ENCODE data around the gene SLC31A1. TPM values are rescaled to one million over a fixed set of nuclear protein-coding genes. Genes with fewer than 3 reads are reported as not detected.
"Not testable (repeated sequence)": the region's sequence is repeated elsewhere in the genome, so short reads cannot be mapped to it uniquely, and the experiment has no call there.

The SLC31A1 gene
- total and polyA plus RNA-seq, 10 donors = 3.0 to 22.7 (median 18.6) TPM

DNA sequence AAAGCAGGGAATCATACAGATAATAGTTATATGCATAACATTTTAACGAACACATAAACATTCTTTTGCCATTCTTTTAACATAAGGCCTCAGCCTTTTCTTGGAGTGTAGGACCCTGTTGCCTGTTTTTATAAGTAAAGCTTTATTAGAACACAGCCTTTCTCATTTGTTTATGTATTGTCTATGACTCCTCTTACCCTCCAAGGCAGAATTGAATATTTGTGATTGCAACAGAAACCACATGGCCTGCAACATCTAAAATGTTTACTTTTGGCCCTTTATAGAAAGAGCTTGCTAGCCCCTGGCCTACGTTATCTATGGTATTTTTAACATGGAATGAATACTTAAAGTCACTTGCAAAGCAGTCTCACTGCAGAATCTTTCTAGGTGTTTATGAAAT, 2.6 kb downstream of the SLC31A1 start:
- peaks cover 14 to 86% (median 39%) of the 10 kb centered on the region in 6 donors for H3K4me1 ChIP-seq
- intact Hi-C loops (cut with DNase I; ENCODE audit: low total_unique reads) = loop anchor here (10.0 kb wide), 1 partner anchor 51 kb away; the partner anchor contains the start of genes CDC26 and PRPF4
- 87 to 96% (median 91%) methylated on average over 2 of the region's 2 CpGs for WGBS, 5 donors

DNA sequence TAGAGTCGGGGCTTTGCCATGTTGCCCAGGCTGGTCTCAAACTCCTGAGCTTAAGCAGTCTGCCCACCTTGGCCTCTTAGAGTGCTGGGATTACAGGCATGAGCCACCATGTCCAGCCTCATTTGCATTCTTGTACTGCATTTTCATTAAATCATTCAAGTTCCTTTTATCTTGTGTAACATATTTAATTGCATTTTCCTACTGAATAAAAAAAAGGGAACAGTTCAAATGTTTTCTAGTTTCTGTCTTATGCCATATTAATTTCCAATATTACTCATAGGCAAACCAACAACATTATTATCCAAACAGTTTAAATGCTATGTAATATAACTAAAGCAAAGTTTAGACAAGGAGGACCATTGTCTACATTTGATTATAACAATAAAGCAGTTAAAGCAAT, 6.1 kb downstream of the SLC31A1 start:
- no peaks in the 10 kb centered on the region for H3K9me3 ChIP-seq
- H3K27ac ChIP-seq = peak overlapping the region in 2 of 8 donors; percentile 4 to 52
- no peaks in the 10 kb centered on the region for H3K27me3 ChIP-seq (replicated peaks in 1 of 7)
- intact Hi-C loops (cut with DNase I; ENCODE audit: low total_unique reads) = loop anchor here (10.0 kb wide), 1 partner anchor 47 kb away; the partner anchor contains the start of genes CDC26 and PRPF4
- peaks cover 0 to 8% (median 0%) of the 10 kb centered on the region in 6 donors for H3K36me3 ChIP-seq
- TF ChIP-seq CTCF (IDR thresholded peaks at IDR 0.05 in 8 of 11, conservative IDR thresholded peaks at IDR 0.05 in 3 of 11) = no peak
- TF ChIP-seq POLR2AphosphoS5 (IDR thresholded peaks at IDR 0.05) = no peak
- TF ChIP-seq POLR2A (IDR thresholded peaks at IDR 0.05) = no peak
- WGBS, 5 donors = 0 to 96% (median 39%) methylated on average over 1 of the region's 1 CpG
- H3K4me1 ChIP-seq = peaks cover 0 to 76% (median 20%) of the 10 kb centered on the region in 6 donors
- H3K4me3 ChIP-seq = no peak overlapping the region
- DNase-seq = no peak

More for the DNA sequence above, 2.6 kb downstream of the SLC31A1 start:
- Histone ChIP-seq H3K9me3 (no peaks in the 10 kb centered on the region), H3K36me3 (peaks cover 0 to 8% (median 0%) of the 10 kb centered on the region in 6 donors), H3K27ac (no peak overlapping the region), H3K4me3 (no peak overlapping the region), H3K27me3 (replicated peaks in 1 of 7) (no peaks in the 10 kb centered on the region)
- TF ChIP-seq POLR2A (IDR thresholded peaks at IDR 0.05) = no peak
- no peak for TF ChIP-seq CTCF (IDR thresholded peaks at IDR 0.05 in 8 of 11, conservative IDR thresholded peaks at IDR 0.05 in 3 of 11)
- TF ChIP-seq POLR2AphosphoS5 (IDR thresholded peaks at IDR 0.05) = no peak
- no peak for DNase-seq

DNA sequence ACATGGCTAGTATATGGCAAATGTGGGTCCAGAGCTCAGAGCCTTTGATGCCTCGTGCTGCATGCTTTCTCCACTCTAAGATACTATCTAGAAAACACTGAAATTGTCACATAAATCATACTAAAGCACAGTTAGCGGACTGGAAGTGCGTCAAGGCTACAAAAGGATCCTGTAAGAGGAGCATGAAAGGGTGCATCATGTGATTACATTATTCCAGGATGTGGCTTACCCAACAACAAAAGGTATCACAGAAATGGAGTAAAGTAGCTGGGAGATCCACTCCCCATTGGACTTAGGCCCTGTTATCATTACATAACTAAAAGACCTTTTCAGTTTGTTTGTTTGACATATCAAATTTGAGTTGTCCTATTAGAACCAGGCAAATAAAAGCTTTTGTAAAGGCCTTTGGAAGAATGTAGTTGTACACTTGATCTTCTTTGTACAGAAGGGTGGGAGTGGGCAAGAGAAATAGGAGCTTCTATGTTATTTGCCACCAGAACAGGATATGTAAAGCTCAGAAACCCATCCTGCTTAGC, 6.9 kb downstream of the SLC31A1 start:
- H3K27me3 ChIP-seq (replicated peaks in 1 of 7) = no peaks in the 10 kb centered on the region
- H3K36me3 ChIP-seq = peaks cover 0 to 8% (median 0%) of the 10 kb centered on the region in 6 donors
- TF ChIP-seq CTCF (IDR thresholded peaks at IDR 0.05 in 8 of 11, conservative IDR thresholded peaks at IDR 0.05 in 3 of 11) (no peak), POLR2AphosphoS5 (IDR thresholded peaks at IDR 0.05) (no peak), POLR2A (IDR thresholded peaks at IDR 0.05) (no peak)
- 48 to 65% (median 61%) methylated on average over 3 of the region's 3 CpGs for WGBS, 5 donors
- H3K27ac ChIP-seq = peak overlapping the region in 1 of 8 donors; percentile 52
- no peaks in the 10 kb centered on the region for H3K9me3 ChIP-seq
- intact Hi-C loops (cut with DNase I; ENCODE audit: low total_unique reads) = loop anchor here (10.0 kb wide), 1 partner anchor 47 kb away; the partner anchor contains the start of genes CDC26 and PRPF4
- H3K4me3 ChIP-seq = no peak overlapping the region
- H3K4me1 ChIP-seq = peaks cover 5 to 76% (median 21%) of the 10 kb centered on the region in 6 donors
- DNase-seq = no peak

DNA sequence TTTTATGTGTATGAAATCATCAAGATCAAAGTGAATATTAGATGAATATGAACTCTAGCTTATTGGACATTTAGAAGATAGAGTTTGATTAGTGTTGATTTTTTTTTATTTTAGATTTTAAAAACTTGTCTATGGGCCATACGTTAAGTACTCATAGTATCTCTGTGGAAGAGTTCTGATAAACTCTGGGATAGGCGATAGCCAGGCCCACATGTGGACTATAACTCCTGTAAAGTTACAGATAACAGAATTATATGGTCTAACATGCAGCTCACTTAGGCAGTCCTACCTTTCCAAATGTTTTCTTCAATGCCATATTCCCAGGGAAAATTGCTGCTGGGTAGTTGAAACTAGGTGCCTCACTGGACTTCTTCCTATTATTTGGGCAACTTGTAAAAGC, 10.4 kb downstream of the SLC31A1 start:
- no peak for DNase-seq
- no peak overlapping the region for H3K4me3 ChIP-seq
- peaks cover 13 to 73% (median 32%) of the 10 kb centered on the region in 6 donors for H3K4me1 ChIP-seq
- no peaks in the 10 kb centered on the region for H3K9me3 ChIP-seq
- no peaks in the 10 kb centered on the region for H3K27me3 ChIP-seq (replicated peaks in 1 of 7)
- intact Hi-C loops (cut with DNase I; ENCODE audit: low total_unique reads) = no loop called here
- WGBS, 5 donors = 94 to 100% (median 99%) methylated on average over 2 of the region's 2 CpGs
- TF ChIP-seq POLR2A (IDR thresholded peaks at IDR 0.05) (no peak), CTCF (IDR thresholded peaks at IDR 0.05 in 8 of 11, conservative IDR thresholded peaks at IDR 0.05 in 3 of 11) (no peak), POLR2AphosphoS5 (IDR thresholded peaks at IDR 0.05) (no peak)
- no peaks in the 10 kb centered on the region for H3K36me3 ChIP-seq
- H3K27ac ChIP-seq = peak overlapping the region in 3 of 8 donors; percentile 80 to 83 (median 83)

DNA sequence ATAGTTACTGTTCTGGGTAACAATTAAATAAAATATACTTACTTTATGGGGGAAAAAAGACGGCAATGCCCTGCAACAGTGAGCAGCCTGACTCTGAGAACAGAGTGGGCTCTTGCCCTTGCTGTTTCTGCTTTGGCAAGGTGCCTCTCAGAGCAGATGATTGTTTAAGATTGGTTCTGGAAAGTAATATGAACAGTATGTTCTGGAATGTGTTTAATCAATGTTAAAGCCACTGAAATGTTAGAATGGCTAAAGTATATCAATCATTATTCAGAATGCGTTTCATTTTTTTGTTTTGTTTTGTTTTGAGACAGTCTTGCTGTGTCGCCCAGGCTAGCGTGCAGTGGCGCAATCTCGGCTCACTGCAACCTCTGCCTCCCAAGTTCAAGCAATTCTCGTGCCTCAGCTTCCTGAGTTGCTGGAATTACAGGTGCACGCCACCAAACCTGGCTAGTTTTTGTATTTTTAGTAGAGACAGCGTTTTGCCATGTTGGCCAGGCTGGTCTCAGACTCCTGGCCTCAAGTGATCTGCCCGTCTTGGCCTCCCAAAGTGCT, 14.4 kb downstream of the SLC31A1 start:
- H3K27me3 ChIP-seq (replicated peaks in 1 of 7); H3K36me3 ChIP-seq; H3K4me3 ChIP-seq; H3K9me3 ChIP-seq; DNase-seq; intact Hi-C loops (cut with DNase I; ENCODE audit: low total_unique reads): not testable (repeated sequence)
- H3K27ac ChIP-seq = peak overlapping the region in 3 of 8 donors; percentile 25 to 53 (median 29)
- peaks cover 13 to 63% (median 30%) of the 10 kb centered on the region in 6 donors for H3K4me1 ChIP-seq
- WGBS, 5 donors = 69 to 88% (median 72%) methylated on average over 10 of the region's 10 CpGs
